ENCODE measurements around the gene GPC5.
"Not testable (repeated sequence)": the region's sequence is repeated elsewhere in the genome, so short reads cannot be mapped to it uniquely, and the experiment has no call there.

Gene GPC5

GRCh38 chr13:92836171-92836570, 1437.8 kb downstream of the GPC5 start:
- H3K9me3 ChIP-seq (ENCODE audit: control insufficient read depth, low read depth, low read length): no peaks in the 10 kb centered on the region
- H3K9ac ChIP-seq (ENCODE audit: low read length): no peak overlapping the region
- H3K4me1 ChIP-seq (ENCODE audit: control insufficient read depth, low read depth, low read length): no peaks in the 10 kb centered on the region
- no peak overlapping the region for H3K4me3 ChIP-seq (ENCODE audit: low read length)
- H3K27ac ChIP-seq (ENCODE audit: low read length): no peak overlapping the region
- no peaks in the 10 kb centered on the region for H3K36me3 ChIP-seq (ENCODE audit: control insufficient read depth, low read depth, low read length)
- H3K27me3 ChIP-seq (ENCODE audit: control insufficient read depth, insufficient read depth, low read length): no peaks in the 10 kb centered on the region

- Histone ChIP-seq H3K27me3 (ENCODE audit: control insufficient read depth, insufficient read depth, low read length) (no peaks in the 10 kb centered on the region), H3K9ac (ENCODE audit: low read length) (no peak overlapping the region), H3K9me3 (ENCODE audit: control insufficient read depth, low read depth, low read length) (no peaks in the 10 kb centered on the region), H3K36me3 (ENCODE audit: control insufficient read depth, low read depth, low read length) (no peaks in the 10 kb centered on the region), H3K4me1 (ENCODE audit: control insufficient read depth, low read depth, low read length) (no peaks in the 10 kb centered on the region), H3K27ac (ENCODE audit: low read length) (no peak overlapping the region), H3K4me3 (ENCODE audit: low read length) (no peak overlapping the region)
Measured at GRCh38 chr13:92838786-92839185, 1440.4 kb downstream of the GPC5 start.

DNA sequence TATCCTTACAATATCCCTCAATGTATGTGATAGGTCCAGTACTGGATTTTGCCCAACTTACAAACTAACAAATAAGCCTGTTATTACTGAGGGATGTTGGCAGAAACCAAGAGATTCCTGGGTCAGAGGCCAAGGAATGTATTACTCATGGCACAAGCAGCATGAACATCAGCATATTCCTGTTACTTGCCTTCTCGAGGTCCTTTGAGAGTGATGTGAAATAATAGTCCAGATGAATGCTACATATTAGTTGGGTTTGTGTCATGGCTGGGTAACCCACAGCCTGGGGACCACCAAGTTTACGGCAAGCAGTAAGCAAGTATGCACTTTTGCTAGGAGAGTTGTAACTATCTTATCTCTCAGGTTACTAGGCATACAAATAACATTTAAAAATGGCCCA, 1443.7 kb downstream of the GPC5 start:
- H3K27me3 ChIP-seq (ENCODE audit: control insufficient read depth, insufficient read depth, low read length): no peaks in the 10 kb centered on the region
- H3K4me3 ChIP-seq (ENCODE audit: low read length): no peak overlapping the region
- no peak overlapping the region for H3K9ac ChIP-seq (ENCODE audit: low read length)
- no peak overlapping the region for H3K27ac ChIP-seq (ENCODE audit: low read length)
- no peaks in the 10 kb centered on the region for H3K9me3 ChIP-seq (ENCODE audit: control insufficient read depth, low read depth, low read length)
- H3K4me1 ChIP-seq (ENCODE audit: control insufficient read depth, low read depth, low read length): no peaks in the 10 kb centered on the region
- no peaks in the 10 kb centered on the region for H3K36me3 ChIP-seq (ENCODE audit: control insufficient read depth, low read depth, low read length)

DNA sequence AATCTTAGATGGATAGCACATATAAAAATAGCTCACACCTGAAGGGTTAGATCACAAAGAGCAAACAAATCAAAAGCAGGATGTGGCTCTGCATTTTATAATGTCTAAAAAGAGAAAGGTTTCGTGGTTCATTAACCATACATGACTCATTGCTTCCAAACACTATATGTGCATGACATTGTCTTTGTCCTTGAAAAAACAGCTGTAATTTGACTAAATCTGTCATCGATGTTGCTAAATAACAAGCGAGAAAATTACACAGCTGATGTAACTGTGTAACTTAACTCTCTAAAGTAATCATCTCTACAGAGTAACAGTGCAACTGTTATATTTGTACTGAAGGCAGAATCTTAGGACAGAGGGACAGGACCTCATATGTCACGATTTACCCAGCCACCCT, 1445.1 kb downstream of the GPC5 start:
- Histone ChIP-seq H3K4me3 (ENCODE audit: low read length) (no peak overlapping the region), H3K9me3 (ENCODE audit: control insufficient read depth, low read depth, low read length) (no peaks in the 10 kb centered on the region), H3K36me3 (ENCODE audit: control insufficient read depth, low read depth, low read length) (no peaks in the 10 kb centered on the region), H3K27me3 (ENCODE audit: control insufficient read depth, insufficient read depth, low read length) (no peaks in the 10 kb centered on the region), H3K27ac (ENCODE audit: low read length) (no peak overlapping the region), H3K4me1 (ENCODE audit: control insufficient read depth, low read depth, low read length) (no peaks in the 10 kb centered on the region), H3K9ac (ENCODE audit: low read length) (no peak overlapping the region)

GRCh38 chr13:92849381-92849780, 1451.0 kb downstream of the GPC5 start:
- no peak overlapping the region for H3K4me3 ChIP-seq (ENCODE audit: low read length)
- H3K27me3 ChIP-seq (ENCODE audit: control insufficient read depth, insufficient read depth, low read length): no peaks in the 10 kb centered on the region
- no peaks in the 10 kb centered on the region for H3K36me3 ChIP-seq (ENCODE audit: control insufficient read depth, low read depth, low read length)
- H3K9me3 ChIP-seq (ENCODE audit: control insufficient read depth, low read depth, low read length): no peaks in the 10 kb centered on the region
- no peaks in the 10 kb centered on the region for H3K4me1 ChIP-seq (ENCODE audit: control insufficient read depth, low read depth, low read length)
- no peak overlapping the region for H3K9ac ChIP-seq (ENCODE audit: low read length)
- H3K27ac ChIP-seq (ENCODE audit: low read length): no peak overlapping the region

DNA sequence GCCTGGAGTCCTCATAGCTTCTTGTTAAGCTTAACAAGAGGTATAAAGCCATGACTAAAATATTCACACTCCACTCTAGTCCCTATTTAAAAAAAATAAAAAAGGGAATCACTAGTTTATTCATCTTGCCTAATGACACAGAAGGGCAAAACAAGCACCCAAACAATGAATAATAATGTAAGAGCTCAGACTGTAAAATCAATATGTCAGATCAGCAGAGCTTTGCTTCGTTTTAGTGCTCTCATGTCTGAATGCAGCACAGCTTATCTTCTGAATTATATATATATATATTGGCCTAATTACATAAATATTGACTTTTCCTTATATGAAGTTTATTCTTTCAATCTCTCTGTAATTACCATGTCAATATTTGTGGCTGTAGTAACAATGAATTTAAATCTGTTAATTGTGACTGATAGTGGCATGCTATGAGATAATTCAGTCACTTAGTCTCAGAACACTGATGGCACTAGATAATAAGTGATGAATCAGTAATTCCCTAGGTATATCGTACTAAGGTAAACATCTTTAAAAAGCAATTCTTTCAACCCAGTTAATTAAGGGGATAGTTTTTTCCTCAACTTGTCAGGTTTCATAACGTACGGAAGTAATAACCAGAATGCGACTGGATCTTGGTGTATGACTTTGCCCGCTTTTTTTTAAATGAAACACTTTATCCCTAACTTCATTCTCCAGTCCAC, 1466.3 kb downstream of the GPC5 start:
- Histone ChIP-seq H3K9me3 (ENCODE audit: control insufficient read depth, low read depth, low read length) (no peaks in the 10 kb centered on the region), H3K4me1 (ENCODE audit: control insufficient read depth, low read depth, low read length) (no peaks in the 10 kb centered on the region), H3K36me3 (ENCODE audit: control insufficient read depth, low read depth, low read length) (no peaks in the 10 kb centered on the region), H3K27me3 (ENCODE audit: control insufficient read depth, insufficient read depth, low read length) (no peaks in the 10 kb centered on the region), H3K27ac (ENCODE audit: low read length) (no peak overlapping the region), H3K4me3 (ENCODE audit: low read length) (no peak overlapping the region), H3K9ac (ENCODE audit: low read length) (no peak overlapping the region)

DNA sequence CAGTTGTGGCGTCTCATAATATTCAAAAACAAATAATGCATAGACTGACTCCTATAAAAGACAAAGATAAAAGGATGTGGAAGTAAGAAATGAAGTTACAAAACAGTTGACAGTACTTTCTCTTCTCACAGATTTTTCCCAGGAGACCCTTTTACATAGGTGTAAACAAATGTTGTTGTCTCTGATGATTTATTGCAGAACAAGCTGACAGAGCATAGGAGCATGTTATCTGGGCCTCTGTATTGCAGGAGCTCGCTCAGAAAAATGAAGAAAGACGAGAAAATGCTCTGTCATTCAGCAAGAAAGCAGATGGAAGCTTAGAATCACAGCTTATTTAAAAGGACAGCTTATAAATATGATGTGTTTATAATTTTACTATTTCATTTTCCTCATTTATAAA, 1474.6 kb downstream of the GPC5 start:
- Histone ChIP-seq H3K4me3 (ENCODE audit: low read length) (no peak overlapping the region), H3K36me3 (ENCODE audit: control insufficient read depth, low read depth, low read length) (no peaks in the 10 kb centered on the region), H3K9me3 (ENCODE audit: control insufficient read depth, low read depth, low read length) (no peaks in the 10 kb centered on the region), H3K9ac (ENCODE audit: low read length) (no peak overlapping the region), H3K4me1 (ENCODE audit: control insufficient read depth, low read depth, low read length) (no peaks in the 10 kb centered on the region), H3K27ac (ENCODE audit: low read length) (no peak overlapping the region), H3K27me3 (ENCODE audit: control insufficient read depth, insufficient read depth, low read length) (no peaks in the 10 kb centered on the region)

DNA sequence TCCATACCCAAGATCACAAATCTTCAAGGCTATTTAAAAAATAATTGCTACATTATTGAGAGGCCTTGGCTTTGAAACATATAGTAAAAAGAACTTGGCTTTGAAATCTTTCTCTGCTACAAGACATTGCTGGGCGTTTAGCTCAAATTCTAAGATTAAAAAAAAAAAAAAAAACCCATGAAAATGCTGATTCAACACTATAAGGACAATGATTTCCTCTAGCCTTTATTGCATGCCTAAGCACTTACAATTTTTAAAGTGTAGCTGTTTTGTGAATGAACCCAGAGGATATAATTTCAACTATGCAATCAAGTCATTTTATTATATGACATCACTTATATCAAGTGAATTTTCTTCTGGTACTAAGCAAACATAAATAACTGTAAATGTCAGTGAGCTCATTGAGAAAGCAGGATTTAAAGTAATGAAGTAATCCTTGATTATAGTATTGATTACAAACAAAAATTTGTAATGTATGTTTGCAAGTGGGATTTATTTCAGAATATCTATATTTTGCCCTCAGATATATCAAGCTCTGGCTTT, 1488.2 kb downstream of the GPC5 start:
- no peaks in the 10 kb centered on the region for H3K36me3 ChIP-seq (ENCODE audit: control insufficient read depth, low read depth, low read length)

DNA sequence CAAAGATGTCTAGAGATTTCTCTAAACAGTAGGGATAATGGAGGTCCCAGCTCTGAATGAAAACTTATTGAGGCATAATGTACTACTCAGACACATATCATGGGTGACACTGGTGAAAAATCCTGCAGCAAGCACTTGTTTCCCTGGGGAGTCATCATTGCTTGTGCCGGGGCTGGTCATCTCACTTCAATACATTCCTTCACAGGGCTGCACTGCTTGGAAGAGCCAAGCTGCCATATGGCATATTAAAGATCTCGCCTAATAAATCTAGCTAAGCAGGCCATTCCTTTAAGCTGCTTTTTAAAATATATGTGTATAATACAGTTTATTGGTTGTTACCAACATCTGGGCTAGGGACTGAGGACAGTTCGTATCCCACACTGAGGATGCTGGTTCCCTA, 1496.0 kb downstream of the GPC5 start:
- no peak overlapping the region for H3K4me3 ChIP-seq (ENCODE audit: low read length)
- H3K27me3 ChIP-seq (ENCODE audit: control insufficient read depth, insufficient read depth, low read length): no peaks in the 10 kb centered on the region
- no peak overlapping the region for H3K27ac ChIP-seq (ENCODE audit: low read length)
- no peaks in the 10 kb centered on the region for H3K4me1 ChIP-seq (ENCODE audit: control insufficient read depth, low read depth, low read length)
- no peaks in the 10 kb centered on the region for H3K9me3 ChIP-seq (ENCODE audit: control insufficient read depth, low read depth, low read length)
- H3K9ac ChIP-seq (ENCODE audit: low read length): no peak overlapping the region
- no peaks in the 10 kb centered on the region for H3K36me3 ChIP-seq (ENCODE audit: control insufficient read depth, low read depth, low read length)

More for the DNA sequence above, 1488.2 kb downstream of the GPC5 start:
- Histone ChIP-seq H3K9ac (ENCODE audit: low read length) (no peak overlapping the region), H3K27ac (ENCODE audit: low read length) (no peak overlapping the region), H3K9me3 (ENCODE audit: control insufficient read depth, low read depth, low read length) (no peaks in the 10 kb centered on the region), H3K4me1 (ENCODE audit: control insufficient read depth, low read depth, low read length) (no peaks in the 10 kb centered on the region), H3K4me3 (ENCODE audit: low read length) (no peak overlapping the region), H3K27me3 (ENCODE audit: control insufficient read depth, insufficient read depth, low read length) (no peaks in the 10 kb centered on the region)

DNA sequence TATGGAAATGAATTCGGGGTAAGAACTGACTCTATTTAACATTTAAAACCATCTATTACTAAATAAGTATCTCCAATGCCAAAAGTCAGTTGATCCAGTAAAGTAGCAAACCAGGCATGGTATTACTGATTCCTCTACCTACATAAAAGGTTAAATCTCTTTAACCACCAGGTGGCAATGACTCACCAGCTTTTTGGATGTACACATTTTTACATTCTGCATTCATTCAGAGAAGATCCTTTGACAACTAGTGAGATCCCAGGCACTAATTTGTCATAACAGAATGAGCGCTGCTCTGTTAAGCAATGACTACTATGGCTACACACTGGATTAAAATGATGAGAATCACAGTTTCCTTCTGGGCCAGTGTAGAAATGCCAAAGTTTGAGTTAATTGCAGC, 1498.4 kb downstream of the GPC5 start:
- Histone ChIP-seq H3K4me1 (ENCODE audit: control insufficient read depth, low read depth, low read length) (no peaks in the 10 kb centered on the region), H3K4me3 (ENCODE audit: low read length) (no peak overlapping the region)

GRCh38 chr13:92898946-92899345, 1500.5 kb downstream of the GPC5 start:
- H3K4me3 ChIP-seq (ENCODE audit: low read length); H3K4me1 ChIP-seq (ENCODE audit: control insufficient read depth, low read depth, low read length); H3K9me3 ChIP-seq (ENCODE audit: control insufficient read depth, low read depth, low read length): not testable (repeated sequence)

More for the DNA sequence above, 1498.4 kb downstream of the GPC5 start:
- Histone ChIP-seq H3K36me3 (ENCODE audit: control insufficient read depth, low read depth, low read length) (no peaks in the 10 kb centered on the region), H3K27ac (ENCODE audit: low read length) (no peak overlapping the region), H3K9ac (ENCODE audit: low read length) (no peak overlapping the region), H3K9me3 (ENCODE audit: control insufficient read depth, low read depth, low read length) (no peaks in the 10 kb centered on the region), H3K27me3 (ENCODE audit: control insufficient read depth, insufficient read depth, low read length) (no peaks in the 10 kb centered on the region)

DNA sequence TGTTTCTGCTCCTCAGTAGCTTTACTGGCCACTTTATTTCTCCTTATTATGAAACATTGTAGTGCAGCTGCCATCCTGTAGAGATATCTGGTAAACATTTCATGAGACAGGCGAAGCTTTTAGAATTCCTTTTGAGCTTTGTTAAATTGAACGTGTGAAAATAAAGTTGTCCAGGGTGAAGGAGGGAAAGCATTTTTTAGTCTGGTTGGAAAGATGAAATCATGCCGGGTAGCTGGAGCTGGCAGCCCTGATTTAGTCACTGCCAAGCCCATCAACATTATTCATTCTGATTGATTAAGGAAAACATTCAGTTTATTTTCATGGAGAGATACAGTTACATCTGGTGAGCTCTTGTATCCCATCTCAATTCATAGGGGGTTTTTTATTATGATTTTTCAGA, 1502.0 kb downstream of the GPC5 start:
- no peaks in the 10 kb centered on the region for H3K9me3 ChIP-seq (ENCODE audit: control insufficient read depth, low read depth, low read length)
- no peak overlapping the region for H3K4me3 ChIP-seq (ENCODE audit: low read length)
- H3K27ac ChIP-seq (ENCODE audit: low read length): no peak overlapping the region
- H3K9ac ChIP-seq (ENCODE audit: low read length): no peak overlapping the region
- H3K27me3 ChIP-seq (ENCODE audit: control insufficient read depth, insufficient read depth, low read length): no peaks in the 10 kb centered on the region
- H3K4me1 ChIP-seq (ENCODE audit: control insufficient read depth, low read depth, low read length): no peaks in the 10 kb centered on the region
- H3K36me3 ChIP-seq (ENCODE audit: control insufficient read depth, low read depth, low read length): no peaks in the 10 kb centered on the region

More at GRCh38 chr13:92898946-92899345, 1500.5 kb downstream of the GPC5 start:
- not testable (repeated sequence) for H3K9ac ChIP-seq (ENCODE audit: low read length); H3K36me3 ChIP-seq (ENCODE audit: control insufficient read depth, low read depth, low read length); H3K27ac ChIP-seq (ENCODE audit: low read length); H3K27me3 ChIP-seq (ENCODE audit: control insufficient read depth, insufficient read depth, low read length)

Data from iPS-18a (cell line).